Hematopoietic multipotent progenitor cell treated with erythropoietin and hydrocortisone succinate and interleukin-3 and kit ligand, for 8 days (in vitro differentiated cells): Measurements from ENCODE around the gene MYOM3.

ENCODE experiments used
- DNase-seq: peaks from one replicate; pipeline ENCODE4 v3.0.0-alpha.2; 2015

MYOM3 gene

GRCh38 chr1:24138476-24139221, 26.7 kb upstream of the MYOM3 start:
- DNase-seq, result no peak

DNA sequence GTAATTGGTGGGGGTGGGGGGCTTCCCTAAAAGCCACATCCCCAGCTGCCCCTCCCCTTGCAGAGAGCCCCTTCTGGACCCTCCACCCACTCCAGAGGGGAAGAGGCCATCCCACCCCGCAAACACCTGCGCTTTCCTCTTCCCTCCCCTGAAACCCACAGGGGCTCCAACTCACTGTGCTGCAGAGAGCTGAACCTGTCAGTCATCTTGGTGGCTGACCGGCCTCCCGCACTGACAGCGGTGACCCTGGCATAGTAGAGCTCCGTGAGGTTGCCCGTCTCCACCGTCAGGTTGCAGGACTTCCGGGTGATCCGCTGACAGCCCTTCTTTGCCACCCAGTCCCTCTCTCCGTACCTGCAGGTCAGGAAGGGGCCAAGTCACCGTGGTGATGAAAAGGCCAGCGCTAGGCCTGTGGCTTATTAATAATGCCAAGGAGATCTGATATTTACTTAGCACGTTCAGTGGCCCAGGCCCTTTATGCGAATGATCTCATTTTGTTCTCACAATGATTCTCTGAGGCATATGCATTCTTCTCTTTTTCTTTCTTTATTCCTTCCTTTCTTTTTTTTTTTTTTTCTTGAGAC, 25.1 kb upstream of the MYOM3 start:
- DNase-seq, result no peak

DNA sequence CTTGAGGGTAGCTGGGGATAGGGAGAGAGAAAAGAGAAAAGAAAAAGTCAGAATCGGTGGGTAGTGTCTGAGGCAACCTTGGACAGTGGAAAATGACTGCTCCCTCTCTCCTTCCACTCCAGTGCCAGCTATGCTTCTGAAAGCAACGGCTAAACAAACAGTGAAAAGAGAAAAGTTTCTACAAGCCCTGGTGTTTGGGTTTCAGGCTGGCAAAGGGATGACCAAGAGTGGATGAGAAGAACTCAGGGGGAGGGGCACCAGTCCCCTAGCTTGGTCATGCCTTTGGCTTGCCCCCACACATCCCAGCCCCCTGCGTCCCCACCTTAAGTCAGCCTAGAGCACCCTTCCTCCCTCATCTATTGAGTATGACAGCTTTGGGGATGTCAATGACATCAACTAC, 22.4 kb upstream of the MYOM3 start:
- no peak for DNase-seq

GRCh38 chr1:24133819-24134218, 21.9 kb upstream of the MYOM3 start:
- no peak for DNase-seq

GRCh38 chr1:24130385-24130784, 18.4 kb upstream of the MYOM3 start:
- no peak for DNase-seq

- no peak for DNase-seq
Observed at GRCh38 chr1:24127801-24128363, 15.9 kb upstream of the MYOM3 start.

DNA sequence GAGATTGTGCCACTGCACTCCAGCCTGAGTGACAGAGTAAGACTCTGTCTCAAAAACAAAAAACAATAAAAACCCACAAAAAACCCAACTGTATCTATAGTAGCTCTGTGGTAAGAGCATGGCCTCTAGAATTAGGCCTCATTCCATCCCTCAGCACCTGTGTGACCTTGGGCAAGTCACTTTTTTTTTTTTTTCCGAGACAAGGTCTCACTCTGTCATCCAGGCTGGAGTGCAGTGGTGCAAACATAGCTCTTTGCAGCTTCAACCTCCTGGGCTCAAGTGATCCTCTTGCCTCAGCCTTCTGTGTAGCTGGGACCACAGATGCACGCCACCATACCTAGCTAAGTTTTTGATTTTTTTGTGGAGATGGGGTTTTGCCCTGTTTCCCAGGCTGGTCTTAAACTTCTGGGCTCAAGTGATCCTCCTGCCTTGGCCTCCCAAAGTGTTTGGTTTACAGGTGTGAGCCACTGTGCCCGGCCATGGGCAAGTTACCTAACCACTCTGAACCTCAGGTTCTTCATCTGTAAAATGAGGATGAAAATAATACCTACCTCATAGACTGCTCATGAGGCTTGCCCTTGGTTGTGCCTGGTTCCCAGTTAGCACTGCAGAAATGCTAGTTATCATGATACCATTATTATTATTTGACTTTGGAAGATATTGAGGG, 15.3 kb upstream of the MYOM3 start:
- no peak for DNase-seq

DNA sequence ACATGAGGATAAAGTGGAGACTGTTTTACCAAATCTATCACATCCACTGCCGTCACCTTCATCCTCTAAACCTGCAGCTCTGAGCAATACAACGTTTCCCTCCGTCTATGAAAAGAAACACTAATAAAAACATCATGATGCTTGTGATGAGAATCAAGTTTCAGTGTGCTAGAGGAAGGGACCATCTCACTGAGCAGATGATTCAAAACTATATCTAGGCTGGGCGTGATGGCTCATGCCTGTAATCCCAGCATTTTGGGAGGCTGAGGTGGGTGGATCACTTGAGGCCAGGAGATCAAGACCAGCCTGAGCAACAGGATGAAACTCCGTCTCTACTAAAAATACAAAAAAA, 14.7 kb upstream of the MYOM3 start:
- no peak for DNase-seq

DNA sequence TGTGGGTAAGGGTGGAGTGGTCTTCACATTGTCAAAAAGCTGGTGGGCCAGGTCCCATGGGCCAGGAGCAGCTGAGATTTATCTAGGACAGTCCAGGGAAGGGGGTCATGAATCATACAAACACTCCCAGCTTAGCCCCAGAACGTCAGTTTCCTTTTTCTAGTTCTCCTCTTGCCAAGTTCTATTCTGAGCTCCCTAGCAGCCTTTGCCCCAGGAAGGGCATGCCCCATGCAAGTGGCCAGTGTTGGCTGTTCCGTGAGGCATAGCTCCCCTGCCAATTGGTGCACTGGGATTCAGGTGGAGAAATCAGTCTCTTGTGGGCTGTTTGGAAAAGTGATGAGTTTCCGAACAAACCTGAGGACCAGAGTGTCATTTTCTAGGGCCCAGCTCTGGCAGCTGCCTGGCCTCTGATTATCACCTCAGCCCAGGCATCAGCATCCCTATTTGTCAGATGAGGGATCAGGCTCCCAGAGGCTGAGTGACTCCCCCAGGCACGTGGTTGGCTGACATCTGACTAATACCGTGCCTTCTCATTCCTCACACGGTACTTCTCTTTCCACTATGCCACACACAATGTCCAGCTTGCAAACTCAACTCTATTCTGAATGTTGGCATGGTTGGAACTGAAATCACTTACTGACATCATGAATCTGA, 14.2 kb upstream of the MYOM3 start:
- DNase-seq, result no peak

DNA sequence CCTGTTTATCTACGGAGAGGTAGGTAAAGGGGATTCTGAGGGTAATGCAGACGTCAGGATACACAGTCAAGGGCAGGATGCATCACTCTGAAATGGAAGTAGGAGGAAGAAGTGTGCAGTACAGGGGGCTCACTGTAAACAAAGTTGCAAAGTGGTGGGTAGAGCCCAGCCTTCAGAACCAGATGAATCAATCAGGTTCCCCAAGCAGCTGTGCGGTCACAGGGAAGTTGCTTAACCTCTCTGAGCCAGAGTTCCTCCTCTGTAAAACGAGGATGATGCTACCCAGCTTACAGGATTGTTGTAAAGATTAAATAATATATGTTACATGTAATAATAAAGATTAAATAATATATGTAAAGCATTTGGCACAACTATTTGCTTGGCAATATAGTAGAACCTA, 13.5 kb upstream of the MYOM3 start:
- DNase-seq, result no peak

- no peak for DNase-seq
Observed at GRCh38 chr1:24124980-24125379, 13.0 kb upstream of the MYOM3 start.

GRCh38 chr1:24123611-24124010, 11.7 kb upstream of the MYOM3 start:
- DNase-seq, result no peak

DNA sequence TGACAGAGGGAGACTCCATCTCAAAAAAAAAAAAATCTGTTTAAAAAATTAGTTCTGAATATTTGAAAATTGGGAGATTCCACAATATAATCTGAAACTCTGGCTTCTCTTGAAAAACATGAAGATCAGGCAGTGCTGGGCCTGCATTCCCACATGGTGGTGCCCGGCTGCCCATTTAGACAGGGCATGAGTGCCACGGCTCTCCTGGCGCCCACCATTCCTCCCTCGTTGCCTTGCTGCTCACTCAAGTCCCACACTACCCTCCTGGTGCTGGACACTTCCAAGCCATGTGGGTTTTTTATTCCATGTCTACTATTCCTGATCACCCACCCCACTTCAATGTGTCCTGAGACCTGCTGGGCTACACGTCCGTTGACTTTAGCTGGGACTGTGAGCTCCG, 10.8 kb upstream of the MYOM3 start:
- DNase-seq, result no peak

DNA sequence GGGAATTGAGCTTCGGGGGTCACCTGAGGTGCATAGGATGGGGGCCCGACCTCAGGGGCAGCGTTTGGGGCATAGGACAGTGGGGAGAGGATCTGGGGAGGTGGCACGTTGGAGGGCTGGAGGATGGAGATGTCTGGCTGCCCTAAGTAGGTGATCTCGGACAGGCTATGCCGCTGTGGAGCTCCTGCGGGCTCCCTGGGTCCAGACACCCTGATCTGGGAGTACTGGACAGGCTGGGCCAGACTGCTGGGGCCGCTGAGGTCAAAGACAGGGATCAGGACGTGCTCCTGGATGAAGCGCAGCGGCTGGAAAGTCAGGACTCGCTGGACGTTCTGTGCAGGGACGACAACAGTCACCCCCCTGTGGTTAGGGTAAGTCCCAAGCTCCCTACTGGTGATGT, 9.5 kb upstream of the MYOM3 start:
- no peak for DNase-seq

- no peak for DNase-seq
Observed at GRCh38 chr1:24120965-24121364, 9.0 kb upstream of the MYOM3 start.

DNA sequence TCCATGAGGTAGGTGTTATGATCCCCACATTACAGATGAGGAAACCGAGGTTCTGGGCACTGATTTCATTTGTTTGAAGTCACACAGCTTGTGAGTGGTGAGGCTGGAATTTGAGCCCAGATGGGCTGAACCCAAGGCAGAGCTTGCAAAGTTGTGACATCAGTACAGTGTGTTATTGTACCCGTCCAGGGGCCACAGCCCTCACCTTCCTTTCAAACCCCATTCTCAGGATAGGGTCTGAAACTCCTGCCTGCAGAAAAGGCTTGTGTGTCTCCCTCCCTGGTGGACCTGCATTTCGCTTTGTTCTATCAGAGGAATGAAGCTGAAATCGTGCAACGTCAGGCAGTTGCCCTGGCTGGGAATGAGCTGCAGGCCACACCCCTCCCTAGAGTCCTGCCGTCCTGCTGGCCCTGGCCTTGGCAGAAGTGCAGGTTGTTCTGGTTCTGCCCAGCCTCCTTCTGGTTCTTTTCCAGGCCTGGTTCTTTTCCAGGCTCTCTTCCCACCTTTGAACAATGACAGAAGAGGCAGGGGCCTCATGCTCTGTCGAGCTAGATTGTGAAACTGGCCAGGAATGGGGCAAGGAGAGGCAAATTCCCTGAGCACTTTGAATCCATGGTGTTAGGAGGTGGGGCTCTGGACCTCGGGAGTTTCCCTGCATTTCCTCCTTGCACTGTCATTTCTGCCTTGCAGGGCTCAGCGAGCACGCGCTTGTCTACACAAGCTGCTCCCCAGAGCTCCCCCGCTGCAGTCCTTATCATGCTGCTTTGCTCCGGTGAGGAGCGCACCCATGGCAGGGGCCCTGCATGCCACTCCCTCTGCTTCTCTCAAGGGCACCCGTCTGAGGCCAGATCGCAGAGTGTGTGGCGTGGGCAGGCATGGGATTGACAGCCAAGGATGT, 8.2 kb upstream of the MYOM3 start:
- no peak for DNase-seq

DNA sequence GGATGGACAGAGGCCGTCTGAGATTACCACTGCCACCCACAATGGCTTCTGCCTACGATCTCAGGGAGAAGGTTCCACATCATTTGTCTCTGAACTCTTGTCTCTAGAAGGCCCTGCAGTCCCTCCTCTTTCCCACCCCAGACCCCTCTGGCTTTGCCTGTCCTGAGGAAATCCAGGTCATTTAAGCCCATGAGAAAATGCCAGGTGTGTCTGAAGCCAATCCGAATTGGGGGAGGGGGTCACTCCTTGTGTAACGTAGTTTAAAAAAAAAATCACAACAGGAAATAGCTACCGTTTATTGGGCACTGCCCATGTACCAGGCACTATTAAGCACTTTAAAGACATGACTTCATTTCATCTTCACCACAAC, 7.5 kb upstream of the MYOM3 start:
- DNase-seq, result no peak

GRCh38 chr1:24118410-24119242, 6.7 kb upstream of the MYOM3 start:
- no peak for DNase-seq

DNA sequence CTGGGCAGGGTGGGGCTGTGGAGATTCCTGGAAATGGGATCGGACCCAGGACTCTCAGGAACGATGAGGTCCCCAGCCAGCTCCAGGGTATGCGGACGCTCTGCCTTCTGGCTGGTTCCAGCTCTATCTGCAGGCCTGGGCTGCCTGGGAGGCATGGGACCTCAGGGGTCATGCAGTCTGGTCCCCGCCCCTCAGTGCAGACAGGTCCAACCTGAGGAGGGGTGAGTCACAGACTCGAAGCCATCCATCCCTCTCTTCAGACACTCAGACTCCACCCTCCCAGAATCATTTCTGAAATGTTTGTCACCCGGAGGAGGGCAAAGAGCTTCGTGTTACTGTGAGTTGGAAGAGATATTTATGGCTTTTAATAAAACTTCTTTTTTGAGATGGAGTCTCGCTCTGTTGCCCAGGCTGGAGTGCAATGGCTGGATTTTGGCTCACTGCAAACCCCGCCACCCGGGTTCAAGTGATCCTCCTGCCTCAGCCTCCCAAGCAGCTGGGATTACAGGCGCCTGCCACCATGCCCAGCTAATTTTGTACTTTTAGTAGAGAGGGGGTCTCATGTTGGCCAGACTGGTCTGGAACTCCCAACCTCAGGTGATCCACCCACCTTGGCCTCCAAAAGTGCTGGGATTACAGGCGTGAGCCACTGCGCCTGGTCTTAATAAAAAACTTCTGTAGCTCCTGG, 5.9 kb upstream of the MYOM3 start:
- no peak for DNase-seq

DNA sequence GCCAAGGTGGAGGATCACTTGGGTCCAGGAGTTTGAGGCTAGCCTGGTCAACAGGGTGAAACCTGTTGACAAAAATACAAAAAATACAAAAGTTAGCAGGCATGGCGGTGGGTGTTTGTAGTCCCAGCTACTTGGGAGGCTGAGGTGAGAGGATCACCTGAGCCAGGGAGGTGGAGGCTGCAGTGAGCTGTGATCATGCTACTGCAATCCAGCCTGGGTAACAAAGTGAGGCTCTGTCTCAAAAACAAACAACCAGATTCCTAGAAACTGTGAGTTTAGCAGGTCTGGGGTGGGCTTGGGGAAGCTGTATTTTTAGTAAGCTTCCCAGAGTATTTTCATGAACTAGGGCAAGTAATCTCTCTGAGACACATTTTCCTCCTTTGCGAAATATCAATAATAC, 5.2 kb upstream of the MYOM3 start:
- no peak for DNase-seq

- no peak for DNase-seq
Observed at GRCh38 chr1:24114753-24115152, 2.8 kb upstream of the MYOM3 start.
